HEK293 (cell line): Measurements from ENCODE around the gene LEPR.

Experiments
- ATF2 ChIP-seq: fragments of 450-650 bp; formaldehyde crosslinking; IDR thresholded peaks from 2 replicates; pipeline ENCODE4 v1.5.1; 2016; ENCODE audit warnings: missing biosample characterization, missing genetic modification characterization, low read depth
- CTCF ChIP-seq: fragments of 450-650 bp; formaldehyde crosslinking; IDR thresholded peaks from 2 replicates; pipeline ENCODE4 v1.5.1; 2016; ENCODE audit warnings: missing biosample characterization, missing genetic modification characterization
- ZBTB6 ChIP-seq: fragments of 450-650 bp; formaldehyde crosslinking; IDR thresholded peaks from 2 replicates; pipeline ENCODE4 v1.5.1; 2017; ENCODE audit warnings: missing biosample characterization, missing genetic modification characterization
- ZNF10 ChIP-seq: fragments of 450-650 bp; formaldehyde crosslinking; IDR thresholded peaks from 2 replicates; pipeline ENCODE4 v1.5.1; 2017; ENCODE audit warnings: missing biosample characterization, missing genetic modification characterization
- ZNF175 ChIP-seq: fragments of 450-650 bp; formaldehyde crosslinking; IDR thresholded peaks from 2 replicates; pipeline ENCODE4 v1.5.1; 2016; ENCODE audit warnings: missing biosample characterization, missing genetic modification characterization
- ZNF184 ChIP-seq: fragments of 450-650 bp; IDR thresholded peaks from 2 replicates; pipeline ENCODE4 v1.5.1; 2018; ENCODE audit warnings: missing biosample characterization, mild to moderate bottlenecking, missing genetic modification characterization
- ZNF423 ChIP-seq: fragments of 450-650 bp; formaldehyde crosslinking; IDR thresholded peaks from 2 replicates; pipeline ENCODE4 v1.5.1; 2016; ENCODE audit warnings: missing biosample characterization, missing genetic modification characterization
- ZNF645 ChIP-seq: fragments of 450-650 bp; formaldehyde crosslinking; IDR thresholded peaks from 2 replicates; pipeline ENCODE4; 2016; ENCODE audit warnings: missing biosample characterization, missing genetic modification characterization
- ZNF837 ChIP-seq: fragments of 450-650 bp; formaldehyde crosslinking; IDR thresholded peaks from 2 replicates; pipeline ENCODE4 v1.5.1; 2016; ENCODE audit warnings: missing biosample characterization, missing genetic modification characterization

GRCh38 chr1:65414538-65414937, 5.9 kb upstream of the LEPR start:
- no peak for TF ChIP-seq ZNF184 (tag by site-specific recombination)
- no peak for TF ChIP-seq CTCF (tag by site-specific recombination)
- TF ChIP-seq ZNF645 (tag by site-specific recombination) = no peak
- no peak for TF ChIP-seq ATF2 (tag by site-specific recombination)
- no peak for TF ChIP-seq ZNF175 (tag by site-specific recombination)
- TF ChIP-seq ZNF423 (tag by site-specific recombination) = no peak
- no peak for TF ChIP-seq ZBTB6 (tag by site-specific recombination)
- TF ChIP-seq ZNF10 = no peak
- no peak for TF ChIP-seq ZNF837
